ENCODE data around the gene KRT33A.
A peak's percentile ranks its signal among the peaks of the same experiment; 100 is the strongest.
"Not testable (repeated sequence)": the region's sequence is repeated elsewhere in the genome, so short reads cannot be mapped to it uniquely, and the experiment has no call there.

The KRT33A gene

GRCh38 chr17:41382394-41382793 is 31.8 kb upstream of the KRT33A start:
- peak in 1 of 2 donors; percentile 83 for DNase-seq (ENCODE audit: low read depth in 2 of 2)
- H3K4me3 ChIP-seq (replicated peaks in 1 of 2; ENCODE audit: low read depth in 2 of 2, low read length in 2 of 2) = no peak overlapping the region
- TF ChIP-seq CTCF (IDR thresholded peaks at IDR 0.05; ENCODE audit: low read depth, low read length) = no peak

GRCh38 chr17:41381943-41382342 is 31.3 kb upstream of the KRT33A start, which contains the start of gene KRT34:
Gene KRT34, minus strand, starts transcription at chr17:41382306. Its CDS starts 60 bp downstream, at chr17:41382246.
- H3K4me3 ChIP-seq (replicated peaks in 1 of 2; ENCODE audit: low read depth in 2 of 2, low read length in 2 of 2); DNase-seq (ENCODE audit: low read depth in 2 of 2): not testable (repeated sequence)

GRCh38 chr17:41380091-41380490 is 29.5 kb upstream of the KRT33A start:
- not testable (repeated sequence) for H3K4me3 ChIP-seq (replicated peaks in 1 of 2; ENCODE audit: low read depth in 2 of 2, low read length in 2 of 2)
- peak in 1 of 2 donors; percentile 88 for DNase-seq (ENCODE audit: low read depth in 2 of 2)

- TF ChIP-seq CTCF (IDR thresholded peaks at IDR 0.05; ENCODE audit: low read depth, low read length) = no peak
- no peak overlapping the region for H3K4me3 ChIP-seq (replicated peaks in 1 of 2; ENCODE audit: low read depth in 2 of 2, low read length in 2 of 2)
- peak in 1 of 2 donors; percentile 20 for DNase-seq (ENCODE audit: low read depth in 2 of 2)
Observed at GRCh38 chr17:41377546-41377945, 26.9 kb upstream of the KRT33A start.

- no peak within 1 kb of the TSS for H3K4me3 ChIP-seq (replicated peaks in 1 of 2; ENCODE audit: low read depth in 2 of 2, low read length in 2 of 2)
- TF ChIP-seq CTCF (IDR thresholded peaks at IDR 0.05; ENCODE audit: low read depth, low read length) = no peak
- DNase-seq (ENCODE audit: low read depth in 2 of 2) = no peak
Observed at GRCh38 chr17:41369713-41370112, 19.1 kb upstream of the KRT33A start, which contains the start of gene KRT33B. Gene KRT33B, minus strand, starts transcription at chr17:41369813. Its CDS starts 63 bp downstream, at chr17:41369750.

- no peak for DNase-seq (ENCODE audit: low read depth in 2 of 2)
- no peak for TF ChIP-seq CTCF (IDR thresholded peaks at IDR 0.05; ENCODE audit: low read depth, low read length)
- H3K4me3 ChIP-seq (replicated peaks in 1 of 2; ENCODE audit: low read depth in 2 of 2, low read length in 2 of 2) = no peak overlapping the region
Observed at GRCh38 chr17:41369023-41369422, 18.4 kb upstream of the KRT33A start.

GRCh38 chr17:41367426-41368075 is 16.9 kb upstream of the KRT33A start:
- DNase-seq (ENCODE audit: low read depth in 2 of 2) = peak; percentile 13 to 59
- H3K4me3 ChIP-seq (replicated peaks in 1 of 2; ENCODE audit: low read depth in 2 of 2, low read length in 2 of 2) = no peak overlapping the region
- no peak for TF ChIP-seq CTCF (IDR thresholded peaks at IDR 0.05; ENCODE audit: low read depth, low read length)

DNA sequence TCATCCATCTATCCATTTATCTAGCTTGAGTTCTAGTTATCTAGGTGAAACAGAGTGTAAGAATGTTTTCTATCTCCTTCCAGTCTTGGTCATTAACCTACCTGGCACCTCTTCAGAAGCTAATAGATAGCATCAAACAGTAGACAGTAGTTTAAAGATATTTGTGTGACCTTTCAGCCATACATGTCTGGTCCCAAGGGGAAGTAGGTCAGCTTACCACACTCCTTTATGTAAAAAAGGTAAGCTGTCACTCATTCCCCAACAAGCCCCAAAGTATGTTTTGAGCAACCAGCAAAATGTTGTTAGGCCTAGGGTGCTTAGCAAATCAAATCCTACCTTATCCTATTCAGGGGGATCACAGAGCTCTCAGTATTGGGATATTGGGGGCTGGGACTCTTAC is 15.4 kb upstream of the KRT33A start:
- DNase-seq (ENCODE audit: low read depth in 2 of 2) = no peak
- TF ChIP-seq CTCF (IDR thresholded peaks at IDR 0.05; ENCODE audit: low read depth, low read length) = no peak
- H3K4me3 ChIP-seq (replicated peaks in 1 of 2; ENCODE audit: low read depth in 2 of 2, low read length in 2 of 2) = no peak overlapping the region

Data from cardiac fibroblast (primary cell).